Peyer's patch (tissue), 4 donors: Measurements from ENCODE around the gene TRIL. TPM values are rescaled to one million over a fixed set of nuclear protein-coding genes. Genes with fewer than 3 reads are reported as not detected.

Experiments used
- DNase-seq, 3 donors: peaks; one replicate each; pipeline ENCODE4 v3.0.0-alpha.2; 2017 to 2019
- H3K27ac ChIP-seq, 4 donors: fragments of 200-600 bp; sonication (generic); one replicate each; pipeline ENCODE4 v1.5.1; 2016 to 2019
- H3K27me3 ChIP-seq, 2 donors: fragments of 200-600 bp; sonication (generic); one replicate each; pipeline ENCODE4 v1.5.1; 2019
- H3K36me3 ChIP-seq, 3 donors: fragments of 200-600 bp; sonication (generic); one replicate each; pipeline ENCODE4 v1.5.1; 2016 to 2019
- H3K4me1 ChIP-seq, 4 donors: fragments of 200-600 bp; sonication (generic); one replicate each; pipeline ENCODE4 v1.5.1; 2016 to 2019
- H3K4me3 ChIP-seq, 4 donors: fragments of 200-600 bp; sonication (generic); 1 replicate in 3 of 4; 2 replicates in 1 of 4; pipeline ENCODE4 v1.5.1; 2016 to 2019; ENCODE audit warnings: mild to moderate bottlenecking in 1 of 4
- H3K9me3 ChIP-seq, 4 donors: fragments of 200-600 bp; sonication (generic); one replicate each; pipeline ENCODE4 v1.5.1; 2016 to 2019; ENCODE audit warnings: mild to moderate bottlenecking in 1 of 4
- CTCF ChIP-seq, 6 experiments: fragments of 450-650 bp in 4 of 6; fragments of 200-600 bp in 2 of 6; sonication (generic) in 1 of 6; IDR thresholded peaks; one replicate each; pipeline ENCODE4 v1.5.1; 2017 to 2019; ENCODE audit warnings: antibody characterized with exemption in 6 of 6, mild to moderate bottlenecking in 3 of 6, moderate library complexity in 1 of 6
- POLR2A ChIP-seq, 2 donors: fragments of 450-650 bp; IDR thresholded peaks; one replicate each; pipeline ENCODE4 v1.5.1; 2017; ENCODE audit warnings: antibody characterized with exemption in 2 of 2, mild to moderate bottlenecking in 2 of 2, moderate library complexity in 2 of 2
- total RNA-seq, 4 donors: library from RNA; depleted of rRNA; stranded (reverse); fragments of >200 nt; gene quantifications; one replicate each; pipeline ENCODE4 v1.1.0, GENCODE V29; 2016

Gene TRIL
- total RNA-seq, result 1 to 10 TPM in 2 of 4 donors, under 1 TPM in 2; 0.70 to 1.7 (median 1.0) TPM

- Histone ChIP-seq H3K27ac (peak within 1 kb of the TSS in 3 of 4 donors; percentile 58 to 82 (median 74)), H3K4me1 (peaks cover 0 to 43% (median 16%) of the 10 kb centered on the region in 4 donors), H3K4me3 (peak within 1 kb of the TSS; percentile 18 to 74 (median 56)), H3K9me3 (peaks cover 0 to 6% (median 0%) of the 10 kb centered on the region in 4 donors), H3K36me3 (no peaks in the 10 kb centered on the region), H3K27me3 (peaks cover 0 to 8% of the 10 kb centered on the region in 2 donors)
- peak in 2 of 3 donors; percentile 62 to 69 for DNase-seq
- TF ChIP-seq POLR2A (IDR thresholded peaks at IDR 0.05) (no peak), CTCF (IDR thresholded peaks at IDR 0.05) (no peak)
These were observed at the start of gene TRIL for GRCh38 chr7:28958235-28958979. Gene TRIL (minus strand): TSS chr7:28958330. CDS start chr7:28958046, 284 bp downstream.

GRCh38 chr7:29007127-29007526, 49.0 kb upstream of the TRIL start:
- no peak overlapping the region for H3K4me3 ChIP-seq
- H3K9me3 ChIP-seq, result no peaks in the 10 kb centered on the region
- H3K27me3 ChIP-seq, result no peaks in the 10 kb centered on the region
- TF ChIP-seq CTCF (IDR thresholded peaks at IDR 0.05), result no peak
- TF ChIP-seq POLR2A (IDR thresholded peaks at IDR 0.05), result no peak
- no peaks in the 10 kb centered on the region for H3K4me1 ChIP-seq
- H3K36me3 ChIP-seq, result no peaks in the 10 kb centered on the region
- no peak overlapping the region for H3K27ac ChIP-seq
- DNase-seq, result no peak

DNA sequence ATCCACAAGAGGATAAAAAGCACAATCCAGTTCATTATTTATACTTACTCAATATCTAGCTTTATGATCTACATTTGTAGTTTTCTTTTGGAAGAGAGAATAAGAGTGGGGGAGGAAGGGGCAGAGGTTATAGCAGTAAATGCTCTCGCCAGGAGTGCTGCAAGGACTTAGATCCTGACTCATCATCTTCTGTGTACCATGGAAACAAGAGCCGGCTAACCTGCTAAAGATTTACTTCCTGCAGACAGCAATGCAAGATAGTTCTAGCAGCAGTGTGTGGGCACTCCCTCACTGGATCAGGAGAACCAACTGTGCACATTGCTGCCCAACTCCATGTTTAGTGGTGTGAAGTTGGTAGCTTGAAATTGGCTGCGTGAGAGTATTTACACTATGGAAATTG, 47.7 kb upstream of the TRIL start:
- no peak for DNase-seq
- TF ChIP-seq CTCF (IDR thresholded peaks at IDR 0.05), result no peak
- no peak for TF ChIP-seq POLR2A (IDR thresholded peaks at IDR 0.05)
- no peak overlapping the region for H3K27ac ChIP-seq

DNA sequence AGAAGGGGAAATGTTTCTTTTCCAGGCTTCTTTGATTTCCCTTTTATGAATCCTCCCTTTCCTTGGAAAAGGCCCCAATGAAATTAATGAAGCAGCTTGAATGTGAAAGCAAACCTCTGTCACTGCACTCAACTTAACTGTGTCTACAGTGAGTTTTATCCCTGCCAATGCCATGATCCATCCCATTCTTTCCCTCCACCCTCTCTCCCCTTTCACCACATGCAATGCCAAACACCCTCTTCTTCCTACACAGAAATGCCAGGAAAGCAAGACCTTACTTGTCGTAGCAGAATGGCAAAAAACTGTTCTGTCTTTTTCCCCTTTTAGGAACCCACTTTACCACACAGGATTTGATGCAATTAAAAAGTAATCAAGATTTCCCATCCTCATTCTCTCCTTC, 47.3 kb upstream of the TRIL start:
- TF ChIP-seq POLR2A (IDR thresholded peaks at IDR 0.05), result no peak
- TF ChIP-seq CTCF (IDR thresholded peaks at IDR 0.05), result no peak
- no peak overlapping the region for H3K27ac ChIP-seq
- DNase-seq, result no peak
- H3K9me3 ChIP-seq, result no peaks in the 10 kb centered on the region
- no peak overlapping the region for H3K4me3 ChIP-seq
- H3K36me3 ChIP-seq, result no peaks in the 10 kb centered on the region
- H3K4me1 ChIP-seq, result no peaks in the 10 kb centered on the region
- H3K27me3 ChIP-seq, result no peaks in the 10 kb centered on the region

More for the DNA sequence above, 47.7 kb upstream of the TRIL start:
- Histone ChIP-seq H3K27me3 (no peaks in the 10 kb centered on the region), H3K9me3 (no peaks in the 10 kb centered on the region), H3K4me1 (no peaks in the 10 kb centered on the region), H3K4me3 (no peak overlapping the region), H3K36me3 (no peaks in the 10 kb centered on the region)

DNA sequence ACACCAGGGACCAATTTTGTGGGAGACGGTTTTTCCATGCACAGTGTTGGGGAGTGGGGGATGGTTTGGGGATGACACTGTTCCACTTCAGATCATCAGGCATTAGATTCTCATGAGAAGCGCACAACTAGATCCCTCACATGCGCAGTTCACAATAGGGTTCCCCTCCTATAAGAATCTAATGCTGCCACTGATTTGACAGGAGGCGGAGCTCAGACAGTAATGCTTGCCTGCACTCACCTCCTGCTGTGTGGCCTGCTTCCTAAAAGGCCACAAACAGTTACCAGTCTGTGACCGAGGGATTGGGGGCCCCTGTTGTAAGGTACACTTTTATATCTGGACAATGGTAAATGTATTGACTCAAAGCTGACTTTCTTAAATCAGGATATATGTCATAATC, 45.6 kb upstream of the TRIL start:
- Histone ChIP-seq H3K4me3 (no peak overlapping the region), H3K27ac (no peak overlapping the region), H3K9me3 (no peaks in the 10 kb centered on the region), H3K4me1 (no peaks in the 10 kb centered on the region), H3K36me3 (no peaks in the 10 kb centered on the region), H3K27me3 (no peaks in the 10 kb centered on the region)
- no peak for TF ChIP-seq CTCF (IDR thresholded peaks at IDR 0.05)
- no peak for TF ChIP-seq POLR2A (IDR thresholded peaks at IDR 0.05)
- DNase-seq, result no peak
